ENCODE measurements around the gene SH2D4B. TPM values are rescaled to one million over a fixed set of nuclear protein-coding genes. Genes with fewer than 3 reads are reported as not detected.

Gene SH2D4B
- total RNA-seq, 4 donors from 2014 or later: 0.13 TPM; not detected in 3

DNA sequence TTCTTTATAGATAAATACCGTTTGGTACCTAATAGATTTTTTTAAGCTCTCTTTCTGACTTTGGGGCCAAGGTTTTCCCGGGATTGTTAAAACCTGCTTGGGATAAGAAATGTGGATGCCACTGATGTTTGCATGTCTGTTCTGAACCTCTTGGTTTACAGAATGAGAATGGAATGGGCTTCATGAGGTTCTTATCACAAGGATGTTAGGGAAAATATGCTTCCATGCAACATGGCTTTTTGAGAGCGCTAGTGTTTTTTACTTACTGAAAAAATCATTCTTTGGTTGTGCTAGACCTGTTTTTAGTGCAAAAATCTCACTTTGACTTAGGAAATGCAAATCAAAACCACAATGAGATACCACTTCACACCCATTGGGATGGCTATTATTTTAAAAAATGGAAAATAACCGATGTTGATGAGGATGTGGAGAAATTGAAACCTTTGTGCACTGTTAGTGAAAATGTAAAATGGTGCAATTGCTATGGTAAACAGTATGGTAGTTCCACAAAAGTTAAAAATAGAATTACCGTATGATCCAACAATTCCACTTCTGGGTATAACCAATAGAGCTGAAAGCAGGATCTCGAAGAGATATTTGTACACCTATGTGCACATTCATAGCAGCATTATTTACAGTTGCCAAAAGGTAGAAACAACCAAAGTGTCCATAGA, 44.7 kb upstream of the SH2D4B start:
- Histone ChIP-seq H3K27ac (peak overlapping the region; percentile 58 to 94 (median 84)), H3K36me3 (peaks cover 14 to 69% (median 18%) of the 10 kb centered on the region in 3 donors), H3K9me3 (no peaks in the 10 kb centered on the region), H3K4me3 (no peak overlapping the region), H3K27me3 (no peaks in the 10 kb centered on the region), H3K4me1 (peaks cover 46 to 100% (median 77%) of the 10 kb centered on the region in 3 donors)
- 66 to 72% methylated on average over 6 of the region's 6 CpGs for WGBS, 2 donors
- intact Hi-C loops (cut with DNase I): no loop called here
- DNase-seq: no peak
- TF ChIP-seq POLR2A (IDR thresholded peaks at IDR 0.05) (no peak), CTCF (IDR thresholded peaks at IDR 0.05) (no peak)

GRCh38 chr10:80493522-80494051, 44.1 kb upstream of the SH2D4B start:
- H3K4me3 ChIP-seq: no peak overlapping the region
- WGBS, 2 donors: 10 to 12% methylated on average over 3 to 4 of the region's 4 CpGs
- H3K36me3 ChIP-seq: peaks cover 14 to 63% (median 18%) of the 10 kb centered on the region in 3 donors
- TF ChIP-seq CTCF (IDR thresholded peaks at IDR 0.05) (no peak), POLR2A (IDR thresholded peaks at IDR 0.05) (no peak)
- intact Hi-C loops (cut with DNase I): no loop called here
- H3K4me1 ChIP-seq: peaks cover 46 to 100% (median 77%) of the 10 kb centered on the region in 3 donors
- DNase-seq: no peak
- H3K9me3 ChIP-seq: no peaks in the 10 kb centered on the region
- no peaks in the 10 kb centered on the region for H3K27me3 ChIP-seq
- H3K27ac ChIP-seq: peak overlapping the region; percentile 58 to 94 (median 84)

- peak overlapping the region; percentile 83 to 97 (median 90) for H3K27ac ChIP-seq
- 76 to 83% methylated on average over 4 of the region's 4 CpGs for WGBS, 2 donors
- intact Hi-C loops (cut with DNase I): no loop called here
- no peak for DNase-seq
- no peaks in the 10 kb centered on the region for H3K9me3 ChIP-seq
- no peak overlapping the region for H3K4me3 ChIP-seq
- no peak for TF ChIP-seq POLR2A (IDR thresholded peaks at IDR 0.05)
- TF ChIP-seq CTCF (IDR thresholded peaks at IDR 0.05): peak in 1 of 6 experiments; percentile 1
- H3K27me3 ChIP-seq: no peaks in the 10 kb centered on the region
- peaks cover 65 to 100% (median 93%) of the 10 kb centered on the region in 3 donors for H3K4me1 ChIP-seq
- H3K36me3 ChIP-seq: peaks cover 0 to 32% (median 3%) of the 10 kb centered on the region in 3 donors
Measured at GRCh38 chr10:80496555-80497172, 41.0 kb upstream of the SH2D4B start.

DNA sequence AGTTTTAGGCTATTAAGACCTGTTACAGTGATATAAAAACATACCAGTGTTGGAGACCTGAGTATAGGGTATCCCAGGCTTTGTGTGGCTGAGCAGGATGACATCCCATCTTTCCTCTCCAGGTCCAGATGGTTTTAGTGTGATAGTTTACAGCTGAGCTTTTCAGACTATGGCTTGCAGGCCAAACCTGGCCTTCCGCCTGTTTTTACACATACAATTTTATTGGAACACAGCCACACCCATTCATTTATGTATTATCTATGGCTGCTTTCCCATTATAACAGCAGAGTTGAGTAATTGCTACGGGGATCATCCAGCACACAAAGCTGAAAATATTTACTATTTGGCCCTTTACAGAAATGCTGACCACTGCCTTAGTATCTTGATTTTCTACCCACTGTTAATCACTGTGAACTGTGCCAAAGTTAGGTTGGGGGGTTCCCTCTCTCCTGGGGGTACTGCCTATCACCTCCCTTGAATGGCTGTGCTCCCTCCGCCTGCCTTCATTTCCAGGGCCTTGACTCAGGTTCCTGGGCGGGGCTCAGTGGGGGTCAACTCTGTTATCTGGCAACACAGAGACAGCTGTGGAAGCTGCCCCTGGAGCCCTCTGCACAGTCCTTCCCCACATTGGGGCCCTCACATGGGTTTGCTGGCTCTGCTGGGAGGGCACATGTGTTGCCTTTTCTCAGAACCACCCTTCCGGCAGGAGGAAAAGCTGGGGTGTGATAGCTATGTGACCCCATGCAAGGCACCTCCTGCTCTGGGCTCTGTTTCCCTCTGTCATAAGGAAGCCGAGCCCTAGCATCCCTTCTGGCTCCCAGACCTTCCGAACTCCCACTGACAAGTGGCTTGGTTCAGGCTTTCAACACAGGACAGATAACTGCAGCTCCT, 40.3 kb upstream of the SH2D4B start:
- Histone ChIP-seq H3K4me3 (no peak overlapping the region), H3K4me1 (peaks cover 72 to 100% (median 99%) of the 10 kb centered on the region in 3 donors), H3K27me3 (no peaks in the 10 kb centered on the region), H3K27ac (peak overlapping the region; percentile 83 to 97 (median 90)), H3K36me3 (peaks cover 0 to 24% (median 3%) of the 10 kb centered on the region in 3 donors), H3K9me3 (no peaks in the 10 kb centered on the region)
- 33 to 34% methylated on average over 7 of the region's 7 CpGs for WGBS, 2 donors
- DNase-seq: no peak
- no peak for TF ChIP-seq POLR2A (IDR thresholded peaks at IDR 0.05)
- no peak for TF ChIP-seq CTCF (IDR thresholded peaks at IDR 0.05)
- intact Hi-C loops (cut with DNase I): no loop called here

Measured in esophagus squamous epithelium (tissue), 5 donors.